UCSD-AML1 (cell line): ENCODE results near the gene BCL11A.

ENCODE experiments used
- DNase-seq: peaks from one replicate; lab custom pipeline; 2025; ENCODE audit not compliant: unreplicated experiment; lab: John Stamatoyannopoulos, UW

BCL11A gene

DNA sequence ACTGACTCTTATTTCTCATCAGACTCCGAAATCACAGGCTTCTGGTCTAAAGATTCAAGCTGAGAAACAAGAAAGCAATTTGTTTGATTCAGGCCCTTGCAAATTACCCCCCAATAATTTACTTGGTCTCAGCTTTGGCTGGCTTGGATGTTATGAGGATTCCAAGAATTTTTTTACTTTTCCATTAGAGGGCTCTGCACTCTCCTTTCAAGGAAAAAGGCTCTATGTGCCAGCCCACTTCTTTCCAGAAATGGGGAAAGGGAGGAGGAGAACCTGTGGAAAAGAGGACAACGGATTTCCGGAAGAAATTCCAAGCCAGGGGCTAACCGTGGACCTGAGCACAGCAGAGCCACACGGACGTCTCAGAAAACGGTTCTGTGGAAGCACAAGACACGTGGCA, 44.4 kb downstream of the BCL11A start:
- DNase-seq = no peak

DNA sequence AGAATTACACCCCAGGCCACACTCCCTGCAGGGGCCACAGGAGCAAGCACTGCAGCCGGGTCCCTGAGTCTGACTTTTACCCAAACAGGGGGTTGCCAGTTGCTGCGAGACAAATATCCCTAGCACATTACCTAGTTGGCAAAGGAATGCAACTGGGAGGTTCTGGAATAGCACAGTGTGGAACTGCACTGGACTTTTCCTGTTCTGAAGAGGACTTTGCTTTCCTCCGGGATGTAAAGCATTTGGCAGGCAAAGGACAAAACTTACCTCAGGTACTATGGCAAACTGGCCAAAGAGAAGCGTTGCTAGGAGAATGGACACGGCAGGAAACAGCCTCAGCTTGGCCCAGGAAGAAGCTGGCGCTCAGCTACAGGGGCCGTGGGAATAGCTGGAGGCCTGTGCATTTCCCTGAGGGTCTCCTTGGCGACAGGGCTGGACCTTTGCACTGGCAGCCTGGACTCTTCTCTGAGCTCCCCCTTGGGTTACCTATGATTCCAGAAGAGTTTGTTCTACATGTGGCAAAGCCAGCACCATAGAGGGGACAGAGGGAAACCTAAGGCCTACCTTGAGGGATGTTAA, 45.0 kb downstream of the BCL11A start:
- no peak for DNase-seq

DNA sequence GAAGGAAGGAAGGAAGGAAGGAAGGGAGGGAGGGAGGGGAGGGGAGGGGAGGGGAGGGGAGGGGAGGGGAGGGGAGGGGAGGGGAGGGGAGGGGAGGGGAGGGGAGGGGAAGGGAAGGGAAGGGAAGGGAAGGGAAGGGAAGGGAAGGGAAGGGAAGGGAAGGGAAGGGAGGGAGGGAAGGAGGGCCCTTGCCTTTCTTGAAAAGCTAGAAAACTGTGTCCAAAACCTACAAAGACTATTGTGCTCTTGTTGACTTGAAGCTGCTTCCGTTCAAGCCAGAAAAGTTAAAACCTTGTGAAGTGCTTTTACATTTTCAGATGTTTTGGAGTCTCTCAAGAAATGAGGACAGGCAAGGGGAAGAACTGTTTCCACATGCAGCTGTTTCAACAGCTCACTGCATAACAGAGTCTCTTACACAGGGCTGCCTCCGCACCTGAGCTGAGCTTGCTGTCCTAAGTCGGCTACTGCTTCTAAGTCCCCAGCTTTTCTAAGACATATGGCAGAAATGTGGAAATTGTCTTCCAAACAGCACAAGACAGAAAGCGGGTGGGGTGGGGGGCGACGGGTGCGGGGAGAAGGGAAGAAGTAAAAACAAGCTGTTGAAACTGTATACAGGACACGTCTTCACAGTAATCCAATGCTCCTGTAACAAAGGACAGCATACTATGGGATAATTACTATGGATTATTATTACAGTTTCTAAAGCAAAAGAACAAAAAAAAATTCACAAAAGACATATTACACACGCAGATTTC, 46.1 kb downstream of the BCL11A start:
- no peak for DNase-seq

DNA sequence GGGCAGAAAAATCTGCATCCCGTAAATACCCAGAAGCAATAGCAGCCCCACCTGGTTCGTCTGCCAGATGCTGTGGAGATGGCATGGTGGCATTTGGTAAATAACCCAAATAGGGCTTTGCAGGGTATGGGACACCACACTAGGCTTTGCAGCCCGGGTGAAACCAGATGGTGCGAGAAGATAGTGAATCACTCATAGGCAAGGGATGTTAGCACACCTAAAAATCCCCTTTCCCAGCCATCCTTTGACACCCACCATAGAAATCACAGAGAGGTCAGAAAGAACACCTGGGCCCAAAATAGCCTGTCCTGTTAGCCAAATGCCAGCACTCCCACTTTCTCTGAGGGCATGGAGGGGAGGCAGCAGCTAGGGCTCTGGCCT, 47.6 kb downstream of the BCL11A start:
- no peak for DNase-seq

DNA sequence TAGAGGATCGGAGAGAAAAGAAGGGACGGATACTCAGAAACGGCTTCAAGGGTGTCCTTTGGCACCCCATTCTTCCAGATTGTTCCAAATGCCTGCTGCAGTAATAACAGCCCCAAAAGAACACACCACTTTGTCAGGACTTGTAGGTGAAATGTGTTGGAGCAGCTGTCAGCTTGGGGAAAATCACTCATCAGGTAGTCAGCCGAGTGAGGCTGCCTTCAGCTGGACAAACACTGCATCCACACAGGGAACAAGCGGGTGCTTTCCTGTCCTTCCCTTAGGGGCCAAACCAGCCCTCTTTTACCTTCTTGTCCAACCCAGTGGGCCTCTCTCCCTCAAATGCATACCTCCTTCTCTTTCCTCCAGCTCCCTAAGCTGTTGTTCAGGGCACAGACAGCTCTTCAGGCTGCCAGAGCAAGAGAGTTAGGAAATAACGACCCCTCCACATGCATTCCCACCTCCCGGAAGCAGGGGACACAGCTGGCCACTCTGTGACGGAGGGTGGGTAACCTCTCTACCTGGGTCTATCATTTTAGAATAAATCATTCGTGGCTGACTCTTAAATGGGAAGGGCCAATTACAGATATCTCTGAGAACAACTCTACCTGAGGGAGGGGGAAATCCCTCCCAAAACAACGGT, 48.1 kb downstream of the BCL11A start:
- DNase-seq = no peak

DNA sequence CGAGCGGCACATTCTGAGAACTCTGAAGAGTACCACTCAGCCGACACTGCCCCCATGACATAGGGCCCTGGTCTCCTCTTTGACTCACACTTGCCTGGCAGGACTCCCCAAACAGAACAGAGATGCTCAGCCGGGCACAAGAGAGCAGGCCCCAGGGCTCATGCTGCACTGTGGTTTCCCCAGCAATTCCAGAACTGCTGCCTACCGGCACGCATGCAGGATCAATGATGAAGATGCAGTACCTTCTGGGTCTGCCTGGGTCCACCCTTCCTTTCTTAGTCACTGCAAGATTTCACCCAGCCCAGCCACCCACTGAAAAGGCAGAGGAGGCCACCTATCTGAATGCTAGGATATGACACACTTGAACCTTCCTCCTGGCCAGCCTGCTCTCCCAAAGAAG, 49.4 kb downstream of the BCL11A start:
- no peak for DNase-seq

DNA sequence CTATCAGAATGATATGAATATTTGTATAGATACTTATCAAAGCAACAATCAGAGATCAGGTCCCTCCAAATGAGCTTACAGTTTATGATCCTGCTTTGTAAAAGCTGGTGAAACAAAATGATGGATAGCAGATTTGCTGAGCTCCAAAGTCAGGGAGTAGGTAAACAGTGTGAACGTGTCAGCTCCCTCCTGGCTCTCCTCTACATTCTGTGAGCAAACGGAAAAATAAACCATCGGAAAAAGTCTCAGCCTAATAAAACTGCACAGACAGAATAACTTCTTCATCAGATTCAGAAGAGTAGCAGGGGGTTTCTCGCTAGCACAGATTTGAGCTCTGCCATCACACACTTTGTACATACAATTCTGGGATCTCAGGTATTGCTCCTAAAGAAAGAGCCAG, 51.3 kb downstream of the BCL11A start:
- DNase-seq = no peak

DNA sequence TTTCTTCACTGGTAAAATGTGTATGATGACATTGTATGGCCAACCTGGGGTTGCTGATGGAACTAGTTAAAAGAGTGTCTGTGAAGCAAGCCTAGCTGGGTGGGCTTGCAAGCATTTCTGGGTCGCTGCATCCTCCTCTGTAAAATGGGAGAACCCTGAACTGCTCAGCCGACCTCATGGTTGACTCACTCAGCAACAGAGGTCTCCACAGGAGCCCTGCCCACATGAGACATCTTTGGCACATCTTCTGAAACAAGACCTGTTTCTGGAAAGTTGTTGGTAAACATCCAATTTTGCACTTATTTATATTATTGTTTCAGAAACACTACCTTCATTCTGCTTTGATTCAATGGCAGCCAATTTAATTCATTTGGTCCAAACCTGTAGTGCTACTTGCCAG, 52.6 kb downstream of the BCL11A start:
- no peak for DNase-seq

DNA sequence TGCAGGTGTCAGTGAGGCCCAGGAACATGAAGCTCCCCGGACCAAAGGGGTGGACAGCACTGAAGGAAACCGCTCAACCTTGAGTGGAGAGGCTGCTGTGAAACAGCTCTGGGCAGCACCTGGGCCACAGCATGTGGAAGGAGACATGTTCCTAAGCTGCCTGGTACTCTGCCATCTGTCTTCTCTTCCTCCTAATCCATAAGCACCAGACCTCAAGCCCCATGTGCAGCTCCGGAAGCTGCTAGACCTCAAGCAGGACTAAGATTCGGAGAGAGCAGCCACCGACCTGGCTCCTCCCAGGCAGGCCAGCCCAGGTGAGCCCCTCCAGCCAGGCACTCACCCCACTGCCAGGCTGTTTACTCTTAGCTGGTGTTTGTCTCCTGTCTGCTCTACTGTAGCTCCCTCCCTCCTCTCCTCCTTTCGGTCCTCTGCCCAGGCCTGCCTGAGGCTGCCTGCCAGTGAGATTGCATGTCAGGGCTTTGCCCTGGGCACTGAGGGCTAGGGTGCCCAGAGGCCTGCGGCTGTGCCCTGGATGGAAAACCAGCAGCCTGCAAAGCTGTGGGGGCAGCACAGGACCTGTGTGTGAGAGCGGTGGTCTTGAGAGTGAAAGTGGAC, 53.7 kb downstream of the BCL11A start:
- no peak for DNase-seq

DNA sequence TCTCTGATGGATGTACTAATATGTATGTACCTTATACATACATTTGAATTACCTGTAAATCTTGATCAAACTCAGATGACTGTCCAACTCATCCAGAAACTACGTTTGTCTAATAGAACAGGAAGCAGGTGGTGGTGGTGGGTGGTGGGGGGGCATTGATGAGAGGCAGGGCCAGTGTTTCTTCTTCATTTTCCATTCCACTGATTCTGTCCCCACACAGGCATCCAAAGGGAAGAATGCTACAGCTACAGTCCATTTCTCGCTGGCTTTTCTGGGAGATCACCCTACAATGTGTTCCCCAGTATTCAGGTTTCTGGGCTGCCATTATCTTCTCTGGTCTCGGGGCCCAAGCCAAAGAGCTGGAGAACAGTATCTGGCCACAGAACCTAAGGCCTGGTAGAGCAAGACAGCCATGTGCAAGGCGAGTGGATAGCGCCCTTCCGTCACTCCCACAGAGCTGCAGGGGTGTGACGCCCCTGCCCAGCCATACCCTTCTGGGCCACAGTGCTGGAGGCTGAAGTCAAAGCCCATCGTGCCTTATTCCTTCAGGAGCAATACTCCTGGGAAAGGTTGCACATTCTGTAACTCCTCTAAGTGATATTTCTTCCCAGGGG, 54.5 kb downstream of the BCL11A start:
- no peak for DNase-seq

DNA sequence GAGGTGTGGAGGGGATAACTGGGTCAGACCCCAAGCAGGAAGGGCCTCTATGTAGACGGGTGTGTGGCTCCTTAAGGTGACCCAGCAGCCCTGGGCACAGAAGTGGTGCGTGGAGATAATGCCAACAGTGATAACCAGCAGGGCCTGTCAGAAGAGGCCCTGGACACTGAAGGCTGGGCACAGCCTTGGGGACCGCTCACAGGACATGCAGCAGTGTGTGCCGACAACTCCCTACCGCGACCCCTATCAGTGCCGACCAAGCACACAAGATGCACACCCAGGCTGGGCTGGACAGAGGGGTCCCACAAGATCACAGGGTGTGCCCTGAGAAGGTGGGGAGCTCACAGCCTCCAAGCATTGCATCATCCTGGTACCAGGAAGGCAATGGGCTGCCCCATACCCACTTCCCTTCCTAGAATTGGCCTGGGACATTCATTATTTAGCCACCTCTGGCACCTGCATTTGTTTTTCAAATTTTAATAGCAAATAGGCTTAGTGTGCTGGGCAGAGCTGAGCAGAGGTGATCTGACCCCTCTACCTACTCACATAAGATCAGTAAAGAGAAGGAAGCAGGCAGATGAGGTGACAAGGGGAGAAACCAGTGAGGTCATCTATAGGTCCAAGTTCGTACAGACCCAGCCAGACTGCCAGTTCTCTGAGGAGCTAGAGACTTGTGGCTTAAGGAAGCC, 55.2 kb downstream of the BCL11A start:
- DNase-seq = no peak

DNA sequence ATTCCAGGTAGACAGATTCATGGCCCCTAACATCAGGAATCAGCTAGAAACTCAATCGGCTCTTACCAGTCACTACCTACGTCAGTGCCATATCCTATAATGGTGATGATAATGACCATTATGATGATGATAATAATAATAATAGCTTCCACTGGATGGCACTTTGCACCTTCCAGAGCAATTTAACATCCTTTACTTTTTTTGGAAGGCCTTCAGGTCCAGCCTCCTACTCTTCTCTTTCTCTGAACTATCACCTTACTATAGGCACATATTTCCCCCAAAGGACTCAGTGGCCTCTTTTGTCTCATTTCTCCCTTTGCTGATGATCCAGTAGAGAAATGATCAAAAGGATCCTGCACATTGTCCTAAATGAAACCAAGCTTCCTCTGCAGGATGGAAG, 56.0 kb downstream of the BCL11A start:
- DNase-seq = no peak

DNA sequence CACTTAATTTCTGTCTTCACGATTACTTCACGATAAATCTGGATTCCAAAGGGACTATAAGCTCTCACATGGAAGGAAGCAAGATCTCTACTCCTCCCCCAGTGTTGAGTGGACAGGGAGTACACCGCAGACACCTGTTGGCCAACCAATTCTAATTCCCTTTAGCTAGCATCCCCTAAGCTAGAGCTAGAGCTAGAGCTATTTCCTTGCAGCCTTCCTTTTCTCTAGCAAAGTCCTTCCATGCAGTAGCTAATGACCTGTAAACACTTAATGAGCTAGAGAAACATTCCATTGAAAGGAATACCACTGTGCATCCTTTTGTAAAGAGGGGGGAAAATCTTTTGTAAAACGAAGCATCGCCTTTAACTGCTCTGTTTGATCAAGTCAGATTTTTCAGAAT, 56.5 kb downstream of the BCL11A start:
- no peak for DNase-seq

DNA sequence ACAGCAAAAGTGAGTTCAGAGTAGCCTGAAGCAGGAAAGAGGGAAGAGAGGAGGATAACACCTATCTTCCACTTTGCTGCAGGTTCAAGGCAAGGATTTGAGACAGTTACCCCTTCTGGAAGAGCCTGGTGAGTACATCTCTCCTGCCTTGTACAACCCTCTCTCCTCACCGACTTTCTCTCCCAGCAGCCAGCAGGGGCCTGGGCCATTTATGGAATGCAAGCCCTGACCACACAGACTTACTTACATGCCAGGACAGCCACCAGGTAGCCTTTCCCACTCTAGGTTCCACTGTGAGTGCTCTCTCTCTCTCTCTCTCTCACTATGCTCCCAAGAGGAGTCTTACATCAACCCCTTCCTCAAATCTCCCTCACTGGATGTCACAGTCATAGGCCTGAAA, 57.0 kb downstream of the BCL11A start:
- no peak for DNase-seq

DNA sequence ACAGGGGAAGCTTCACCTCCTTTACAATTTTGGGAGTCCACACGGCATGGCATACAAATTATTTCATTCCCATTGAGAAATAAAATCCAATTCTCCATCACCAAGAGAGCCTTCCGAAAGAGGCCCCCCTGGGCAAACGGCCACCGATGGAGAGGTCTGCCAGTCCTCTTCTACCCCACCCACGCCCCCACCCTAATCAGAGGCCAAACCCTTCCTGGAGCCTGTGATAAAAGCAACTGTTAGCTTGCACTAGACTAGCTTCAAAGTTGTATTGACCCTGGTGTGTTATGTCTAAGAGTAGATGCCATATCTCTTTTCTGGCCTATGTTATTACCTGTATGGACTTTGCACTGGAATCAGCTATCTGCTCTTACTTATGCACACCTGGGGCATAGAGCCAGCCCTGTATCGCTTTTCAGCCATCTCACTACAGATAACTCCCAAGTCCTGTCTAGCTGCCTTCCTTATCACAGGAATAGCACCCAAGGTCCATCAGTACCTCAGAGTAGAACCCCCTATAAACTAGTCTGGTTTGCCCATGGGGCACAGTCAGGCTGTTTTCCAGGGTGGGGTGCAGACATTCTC, 58.3 kb downstream of the BCL11A start:
- no peak for DNase-seq

DNA sequence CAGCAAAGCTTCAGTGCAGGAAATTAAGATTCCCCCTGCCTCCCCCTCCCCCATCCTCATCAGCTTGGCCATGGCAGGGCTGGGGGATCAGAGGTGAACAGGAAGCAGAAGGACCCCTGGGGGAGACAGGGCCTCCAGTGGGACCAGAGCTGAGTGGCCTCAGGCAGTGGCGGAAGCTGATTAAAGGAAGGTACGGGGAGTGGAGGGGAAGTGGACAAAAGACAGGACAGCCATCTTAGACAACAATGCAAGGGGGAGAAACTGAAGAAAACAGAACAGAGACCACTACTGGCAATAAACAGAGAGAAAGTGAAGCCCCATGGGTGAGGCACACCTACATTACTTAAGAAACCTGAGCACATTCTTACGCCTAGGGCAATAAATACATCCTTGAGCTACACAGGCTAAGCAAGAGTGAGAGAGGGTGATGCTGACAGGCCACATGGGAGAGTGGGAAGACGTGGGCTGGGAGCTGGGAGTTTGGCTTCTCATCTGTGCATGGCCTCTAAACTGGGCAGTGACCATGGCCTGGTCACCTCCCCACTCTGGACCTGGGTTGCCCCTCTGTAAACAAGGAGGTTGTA, 59.6 kb downstream of the BCL11A start:
- no peak for DNase-seq

DNA sequence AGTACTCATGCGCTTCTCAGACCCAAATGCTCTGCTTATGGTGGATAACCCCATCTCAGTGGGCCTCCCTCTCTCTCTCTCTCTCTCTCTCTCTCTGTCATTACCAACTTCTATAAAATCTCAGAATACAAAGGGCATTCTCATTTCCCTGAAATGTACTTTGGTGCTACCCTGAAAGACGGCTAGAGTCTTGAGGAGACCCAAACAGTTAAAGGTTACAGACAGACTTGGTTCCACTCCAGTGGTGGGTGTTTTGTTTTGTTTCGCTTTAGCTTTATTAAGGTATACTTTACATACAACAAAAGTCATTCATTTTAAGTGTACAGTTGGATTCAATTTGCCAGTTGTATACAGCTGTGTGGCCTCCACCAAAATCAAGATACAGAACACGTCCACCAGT, 60.9 kb downstream of the BCL11A start:
- DNase-seq = no peak

DNA sequence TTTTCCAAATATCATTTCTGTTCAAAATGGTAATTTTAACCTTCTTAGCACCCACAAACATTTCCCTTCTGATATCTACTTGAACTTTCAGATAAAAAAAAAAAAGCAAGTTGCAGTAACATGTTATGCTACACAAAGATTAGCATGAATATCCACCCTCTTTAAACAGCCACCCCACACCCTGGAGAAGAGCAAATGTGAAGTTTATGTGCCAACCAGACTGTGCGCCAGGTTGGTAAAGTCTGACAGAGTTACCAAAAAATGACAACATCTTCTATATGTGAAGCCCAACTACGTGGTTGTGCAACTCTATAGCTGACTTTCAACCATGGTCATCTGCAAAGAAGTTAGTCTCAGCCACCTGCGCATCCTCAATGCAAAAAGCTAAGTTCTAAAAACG, 62.6 kb downstream of the BCL11A start:
- no peak for DNase-seq

DNA sequence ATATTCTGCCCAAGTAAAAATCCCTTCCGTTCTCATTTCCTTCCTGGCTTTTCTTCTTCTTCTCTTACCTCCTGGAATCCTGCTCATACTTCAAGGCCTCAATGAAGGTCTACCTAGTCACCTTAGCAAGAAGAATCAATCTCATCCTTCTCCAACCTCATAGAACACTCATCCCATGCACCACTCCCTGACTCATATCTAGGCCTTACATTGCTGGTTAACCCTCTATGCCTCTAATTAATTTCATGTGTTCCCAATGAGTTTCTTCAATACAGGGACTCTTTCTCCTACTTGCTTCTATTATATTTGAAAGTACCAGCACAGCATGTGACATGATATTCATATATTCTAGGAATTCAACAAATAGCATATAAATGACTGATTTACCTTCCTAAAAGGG, 63.0 kb downstream of the BCL11A start:
- no peak for DNase-seq

DNA sequence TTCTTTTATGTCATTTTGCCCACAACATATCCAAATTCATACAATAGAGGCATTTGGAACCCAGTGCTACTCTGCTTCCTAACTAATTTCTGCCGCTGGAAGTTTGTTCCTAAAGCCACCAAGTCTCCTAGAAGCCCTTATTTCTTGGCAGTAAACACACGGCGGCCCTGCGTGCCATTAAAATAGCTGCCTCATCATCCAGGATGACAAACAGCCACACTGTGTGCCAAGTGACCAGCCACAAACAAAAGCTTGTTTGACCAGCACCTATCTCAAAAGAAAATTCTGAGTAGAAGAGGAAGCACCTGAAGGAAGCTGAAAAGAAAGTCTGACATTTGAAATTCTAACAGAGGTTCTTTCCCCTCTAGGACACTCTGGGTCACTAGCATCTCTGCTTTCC, 64.2 kb downstream of the BCL11A start:
- no peak for DNase-seq

DNA sequence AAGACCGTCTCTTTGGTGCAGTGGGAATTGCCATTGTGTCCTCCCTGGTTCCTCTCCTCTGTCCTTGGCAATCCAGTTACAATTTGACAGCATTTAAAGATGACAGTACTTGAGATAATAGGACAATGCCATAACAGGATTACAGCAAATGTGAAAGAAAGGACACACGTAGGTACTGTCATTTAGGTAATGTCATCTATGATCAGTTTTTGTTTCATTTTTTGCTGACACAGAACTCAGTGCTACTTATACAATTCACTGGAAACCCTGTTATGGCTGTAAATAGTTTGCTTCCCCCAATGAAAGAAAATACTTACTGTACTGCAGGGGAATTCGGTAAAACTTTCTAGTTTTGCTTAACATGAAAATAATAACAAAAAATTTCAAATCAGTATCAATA, 65.2 kb downstream of the BCL11A start:
- DNase-seq = no peak
